Measurements from ENCODE around the gene MAN2A2. TPM values are rescaled to one million over a fixed set of nuclear protein-coding genes. Genes with fewer than 3 reads are reported as not detected.

The MAN2A2 gene
- total and polyA plus RNA-seq, 9 of the 15 experiments (the other 6 are each of a cell fraction or from before 2014, with no cell fraction given) = 7.3 to 151 (median 43.4) TPM

GRCh38 chr15:90902840-90903732 is at the start of gene MAN2A2 (continued):
- TF ChIP-seq RBM39 (optimal IDR thresholded peaks at IDR 0.05; ENCODE audit: low read depth, low read length) (peak; percentile 25), ZNF282 (CRISPR knock-in tag; IDR thresholded peaks at IDR 0.05) (no peak), YY1 (IDR thresholded peaks at IDR 0.05; ENCODE audit: borderline replicate concordance in 1 of 3, control insufficient read depth in 1 of 3, extremely low read depth in 1 of 3, insufficient read depth in 3 of 3, insufficient read length in 1 of 3, insufficient replicate concordance in 2 of 3, low read depth in 1 of 3, low read length in 2 of 3) (peak in 2 of 3 experiments; percentile 22 to 49), CHD1 (IDR thresholded peaks at IDR 0.05; ENCODE audit: low read length) (peak; percentile 60), THRB (CRISPR knock-in tag; conservative IDR thresholded peaks at IDR 0.05) (no peak), NRF1 (conservative IDR thresholded peaks at IDR 0.05 in 1 of 2, IDR thresholded peaks at IDR 0.05 in 1 of 2) (peak; percentile 77 to 80), TFAP4 (CRISPR knock-in tag; IDR thresholded peaks at IDR 0.05; ENCODE audit: borderline replicate concordance) (peak; percentile 52; the same call in 1 of the 2 replicates), POLR2G (IDR thresholded peaks at IDR 0.05; ENCODE audit: low read depth, low read length) (peak; percentile 83), ZNF436 (CRISPR knock-in tag; IDR thresholded peaks at IDR 0.05) (no peak), GATAD2B (IDR thresholded peaks at IDR 0.05; ENCODE audit: borderline replicate concordance) (no peak), STAT5B (CRISPR knock-in tag; IDR thresholded peaks at IDR 0.05) (no peak), POLR2AphosphoS5 (IDR thresholded peaks at IDR 0.05; ENCODE audit: control insufficient read depth, insufficient read depth, low read depth, low read length) (peak; percentile 87), POLR2B (IDR thresholded peaks at IDR 0.05; ENCODE audit: low read depth, partially characterized antibody) (peak; percentile 69), UBTF (IDR thresholded peaks at IDR 0.05; ENCODE audit: borderline replicate concordance in 1 of 2, low read depth in 2 of 2, low read length in 2 of 2) (peak; percentile 88 to 92; a peak in 3 of 4 replicates), SMAD2 (IDR thresholded peaks at IDR 0.05; ENCODE audit: low read depth, low read length) (no peak)
- TF ChIP-seq, protein P1, sequence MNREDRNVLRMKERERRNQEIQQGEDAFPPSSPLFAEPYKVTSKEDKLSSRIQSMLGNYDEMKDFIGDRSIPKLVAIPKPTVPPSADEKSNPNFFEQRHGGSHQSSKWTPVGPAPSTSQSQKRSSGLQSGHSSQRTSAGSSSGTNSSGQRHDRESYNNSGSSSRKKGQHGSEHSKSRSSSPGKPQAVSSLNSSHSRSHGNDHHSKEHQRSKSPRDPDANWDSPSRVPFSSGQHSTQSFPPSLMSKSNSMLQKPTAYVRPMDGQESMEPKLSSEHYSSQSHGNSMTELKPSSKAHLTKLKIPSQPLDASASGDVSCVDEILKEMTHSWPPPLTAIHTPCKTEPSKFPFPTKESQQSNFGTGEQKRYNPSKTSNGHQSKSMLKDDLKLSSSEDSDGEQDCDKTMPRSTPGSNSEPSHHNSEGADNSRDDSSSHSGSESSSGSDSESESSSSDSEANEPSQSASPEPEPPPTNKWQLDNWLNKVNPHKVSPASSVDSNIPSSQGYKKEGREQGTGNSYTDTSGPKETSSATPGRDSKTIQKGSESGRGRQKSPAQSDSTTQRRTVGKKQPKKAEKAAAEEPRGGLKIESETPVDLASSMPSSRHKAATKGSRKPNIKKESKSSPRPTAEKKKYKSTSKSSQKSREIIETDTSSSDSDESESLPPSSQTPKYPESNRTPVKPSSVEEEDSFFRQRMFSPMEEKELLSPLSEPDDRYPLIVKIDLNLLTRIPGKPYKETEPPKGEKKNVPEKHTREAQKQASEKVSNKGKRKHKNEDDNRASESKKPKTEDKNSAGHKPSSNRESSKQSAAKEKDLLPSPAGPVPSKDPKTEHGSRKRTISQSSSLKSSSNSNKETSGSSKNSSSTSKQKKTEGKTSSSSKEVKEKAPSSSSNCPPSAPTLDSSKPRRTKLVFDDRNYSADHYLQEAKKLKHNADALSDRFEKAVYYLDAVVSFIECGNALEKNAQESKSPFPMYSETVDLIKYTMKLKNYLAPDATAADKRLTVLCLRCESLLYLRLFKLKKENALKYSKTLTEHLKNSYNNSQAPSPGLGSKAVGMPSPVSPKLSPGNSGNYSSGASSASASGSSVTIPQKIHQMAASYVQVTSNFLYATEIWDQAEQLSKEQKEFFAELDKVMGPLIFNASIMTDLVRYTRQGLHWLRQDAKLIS (CRISPR knock-in tag; IDR thresholded peaks at IDR 0.05) = peak; percentile 72; the same call in 1 of the 2 replicates
